ENCODE data around the gene EVI2A.
A peak's percentile ranks its signal among the peaks of the same experiment; 100 is the strongest.
"Not testable (repeated sequence)": the region's sequence is repeated elsewhere in the genome, so short reads cannot be mapped to it uniquely, and the experiment has no call there.

Gene EVI2A

DNA sequence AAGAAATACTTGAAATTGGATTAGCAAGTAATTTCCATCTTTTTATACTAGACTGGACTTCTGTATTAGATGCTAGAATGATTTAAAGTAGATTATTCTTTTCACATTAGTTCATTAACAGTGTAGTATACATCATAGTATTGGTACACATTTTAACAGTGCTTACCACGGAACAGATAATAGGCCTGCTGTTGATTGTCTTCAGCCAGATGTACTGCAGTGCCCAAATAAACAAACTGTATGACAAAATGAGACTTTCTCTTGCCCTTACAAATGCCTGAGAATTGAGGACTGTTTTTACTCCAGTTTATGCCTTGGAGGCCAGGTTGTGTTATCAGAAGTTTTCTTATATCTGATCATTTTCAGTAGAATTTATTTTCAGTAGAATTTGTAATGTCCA, 631 bp downstream of the EVI2A start:
- no peaks in the 10 kb centered on the region for H3K27me3 Mint-ChIP-seq
- peaks cover 46% of the 10 kb centered on the region for H3K4me1 Mint-ChIP-seq (ENCODE audit: low read depth)
- peak overlapping the region; percentile 96 for H3K27ac Mint-ChIP-seq
- peaks cover 26% of the 10 kb centered on the region for H3K36me3 Mint-ChIP-seq (ENCODE audit: low read depth)
- H3K4me3 Mint-ChIP-seq = peak overlapping the region; percentile 82
- no peaks in the 10 kb centered on the region for H3K9me3 Mint-ChIP-seq

DNA sequence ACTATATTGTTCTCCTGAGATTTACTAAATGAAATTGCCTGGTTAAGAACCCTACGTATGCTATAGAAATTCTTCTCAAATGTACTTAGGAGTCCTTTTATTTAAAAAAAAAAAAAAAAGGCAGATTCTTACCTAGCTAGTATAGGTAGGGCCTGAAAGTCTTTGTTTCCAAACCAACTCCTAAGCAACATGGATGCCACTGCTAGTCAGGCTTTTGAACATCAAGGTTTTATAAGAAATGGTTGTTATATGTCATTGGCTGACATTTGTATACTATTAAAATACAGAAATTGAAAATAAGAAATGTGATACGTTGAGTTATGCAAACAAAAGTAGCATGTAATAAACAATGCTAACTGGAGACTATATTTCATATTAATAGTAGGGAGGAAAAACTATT, 1.2 kb downstream of the EVI2A start:
- peaks cover 26% of the 10 kb centered on the region for H3K36me3 Mint-ChIP-seq (ENCODE audit: low read depth)
- H3K27ac Mint-ChIP-seq = peak overlapping the region; percentile 96
- H3K9me3 Mint-ChIP-seq = no peaks in the 10 kb centered on the region
- H3K4me3 Mint-ChIP-seq = peak overlapping the region; percentile 82
- H3K4me1 Mint-ChIP-seq (ENCODE audit: low read depth) = peaks cover 51% of the 10 kb centered on the region
- no peaks in the 10 kb centered on the region for H3K27me3 Mint-ChIP-seq

DNA sequence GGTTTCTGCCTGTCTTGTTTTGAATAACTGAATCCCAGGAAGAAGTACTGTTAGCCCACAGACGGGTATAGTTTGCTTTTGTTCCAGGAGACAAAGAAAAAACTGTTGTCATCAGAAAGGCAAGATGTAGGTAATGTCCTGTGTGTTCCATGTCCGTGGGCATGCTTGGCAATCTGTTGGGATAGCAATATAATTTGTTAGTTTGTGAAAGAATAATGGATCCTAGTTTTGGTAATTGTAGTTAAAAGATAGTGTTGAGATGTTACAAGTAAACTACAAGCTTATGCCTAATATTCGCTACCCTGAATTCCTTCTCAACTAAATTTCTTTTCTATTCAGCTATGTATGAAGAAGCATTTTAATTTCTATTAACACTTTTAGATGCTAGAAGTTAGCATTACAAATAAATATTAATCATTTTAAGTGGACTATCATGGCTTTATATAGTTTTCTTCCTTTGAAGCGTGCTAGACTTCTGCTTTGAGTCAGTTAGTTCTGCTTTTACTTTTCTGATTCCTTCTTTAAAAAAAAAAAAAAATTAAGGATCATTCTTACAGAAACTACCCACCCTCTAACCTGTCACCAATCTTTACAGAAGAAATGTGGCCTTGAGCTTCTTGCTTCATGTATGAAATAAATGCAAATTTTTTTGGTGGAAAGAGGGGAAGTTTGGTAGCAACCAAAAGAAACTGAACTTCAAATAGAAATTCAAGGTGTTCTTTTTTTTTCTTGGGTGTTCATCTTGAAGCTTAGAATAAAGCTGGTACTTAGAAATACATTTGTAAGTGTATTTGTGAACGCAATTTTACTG, 2.4 kb downstream of the EVI2A start:
- Mint-ChIP-seq H3K4me3 (peak overlapping the region; percentile 82), H3K36me3 (ENCODE audit: low read depth) (peaks cover 31% of the 10 kb centered on the region), H3K4me1 (ENCODE audit: low read depth) (peaks cover 61% of the 10 kb centered on the region), H3K27me3 (no peaks in the 10 kb centered on the region), H3K27ac (peak overlapping the region; percentile 93), H3K9me3 (peaks cover 3% of the 10 kb centered on the region)

DNA sequence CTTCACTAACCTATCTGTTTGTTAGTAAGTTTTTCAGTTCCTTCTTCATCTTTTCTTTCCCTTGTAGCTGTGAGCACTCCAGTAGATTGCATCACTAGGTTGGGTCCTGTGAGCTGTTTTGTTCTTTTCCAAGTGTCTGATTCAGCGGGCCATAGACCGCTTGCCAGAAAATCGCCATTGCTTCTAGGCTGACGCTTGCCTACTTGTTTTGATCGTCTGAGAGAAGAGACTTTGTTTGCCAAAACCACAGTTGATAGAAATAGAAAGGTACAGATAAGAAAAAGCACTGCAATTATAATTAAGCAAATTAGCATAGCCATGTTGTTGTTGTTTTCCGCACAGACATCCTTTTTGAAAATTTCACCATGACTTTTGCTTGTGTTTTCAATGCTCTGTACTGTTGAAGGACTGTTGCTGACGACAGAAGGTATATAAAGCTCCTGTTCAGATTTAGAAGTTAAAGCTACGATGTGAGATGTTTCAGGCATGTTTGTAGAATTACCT, 3.1 kb downstream of the EVI2A start:
- peaks cover 3% of the 10 kb centered on the region for H3K9me3 Mint-ChIP-seq
- no peaks in the 10 kb centered on the region for H3K27me3 Mint-ChIP-seq
- H3K27ac Mint-ChIP-seq = peak overlapping the region; percentile 93
- peaks cover 27% of the 10 kb centered on the region for H3K36me3 Mint-ChIP-seq (ENCODE audit: low read depth)
- peak overlapping the region; percentile 82 for H3K4me3 Mint-ChIP-seq
- H3K4me1 Mint-ChIP-seq (ENCODE audit: low read depth) = peaks cover 56% of the 10 kb centered on the region

DNA sequence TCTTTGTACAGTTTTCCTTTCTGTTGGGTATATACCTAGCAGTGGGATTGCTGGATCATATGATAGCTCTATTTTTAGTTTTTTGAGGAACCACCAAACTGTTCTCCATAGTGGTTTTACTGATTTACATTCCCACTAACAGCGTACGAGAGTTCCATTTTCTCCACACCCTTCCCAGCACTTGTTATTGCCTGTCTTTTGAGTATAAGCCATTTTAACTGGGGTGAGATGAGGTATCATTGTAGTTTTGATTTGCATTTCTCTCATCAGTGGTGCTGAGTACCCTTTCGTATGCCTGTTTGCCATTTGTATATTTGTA, 6.7 kb downstream of the EVI2A start:
- peaks cover 32% of the 10 kb centered on the region for H3K36me3 Mint-ChIP-seq (ENCODE audit: low read depth)
- H3K27me3 Mint-ChIP-seq = no peaks in the 10 kb centered on the region
- H3K4me1 Mint-ChIP-seq (ENCODE audit: low read depth) = peaks cover 62% of the 10 kb centered on the region
- H3K27ac Mint-ChIP-seq = peak overlapping the region; percentile 97
- H3K4me3 Mint-ChIP-seq = peak overlapping the region; percentile 80
- peaks cover 3% of the 10 kb centered on the region for H3K9me3 Mint-ChIP-seq

DNA sequence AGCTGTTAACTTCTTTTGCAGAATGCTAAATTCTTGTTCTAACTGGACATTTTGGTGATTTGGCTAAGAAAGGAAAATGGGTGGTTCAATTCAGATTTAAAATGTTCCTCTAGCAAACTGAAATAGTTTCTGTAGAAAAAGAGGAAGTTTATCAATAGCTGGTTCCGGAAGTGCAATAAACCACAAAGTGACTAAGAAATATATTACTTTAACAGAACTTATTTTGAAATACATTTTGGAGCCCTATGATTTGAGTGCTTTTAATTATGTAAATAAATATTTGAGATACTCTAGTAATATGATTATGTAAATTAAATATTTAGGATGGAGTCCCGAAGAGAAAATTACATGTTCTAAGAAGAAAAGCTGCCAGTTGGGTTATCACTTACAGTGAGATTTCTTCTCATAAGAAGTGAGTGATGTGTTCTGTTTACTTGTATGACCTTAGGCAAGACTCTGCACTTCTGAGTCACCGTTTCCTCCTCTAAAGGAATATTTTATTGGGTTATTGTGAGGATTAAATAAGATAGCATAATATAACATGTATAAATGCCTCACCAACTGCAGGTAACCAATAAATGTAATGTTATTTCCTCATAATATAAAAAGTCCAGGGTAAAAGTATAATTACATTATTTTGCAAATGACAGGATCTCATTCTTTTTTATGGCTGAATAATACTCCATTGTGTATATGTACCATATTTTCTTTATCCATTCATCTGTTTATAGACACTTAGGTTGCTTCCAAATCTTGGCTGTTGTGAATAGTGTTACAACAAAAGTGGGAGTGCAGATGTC, 7.2 kb downstream of the EVI2A start, which contains the start of gene EVI2B:
Gene EVI2B, minus strand, starts transcription at position 73 of the 800 bp plus-strand sequence. CDS start 8,445 bp downstream, outside the sequence.
- peaks cover 65% of the 10 kb centered on the region for H3K4me1 Mint-ChIP-seq (ENCODE audit: low read depth)
- H3K27me3 Mint-ChIP-seq = no peaks in the 10 kb centered on the region
- H3K36me3 Mint-ChIP-seq (ENCODE audit: low read depth) = peaks cover 32% of the 10 kb centered on the region
- H3K9me3 Mint-ChIP-seq = peaks cover 3% of the 10 kb centered on the region
- peak within 1 kb of the TSS; percentile 97 for H3K27ac Mint-ChIP-seq
- H3K4me3 Mint-ChIP-seq = peak within 1 kb of the TSS; percentile 80

DNA sequence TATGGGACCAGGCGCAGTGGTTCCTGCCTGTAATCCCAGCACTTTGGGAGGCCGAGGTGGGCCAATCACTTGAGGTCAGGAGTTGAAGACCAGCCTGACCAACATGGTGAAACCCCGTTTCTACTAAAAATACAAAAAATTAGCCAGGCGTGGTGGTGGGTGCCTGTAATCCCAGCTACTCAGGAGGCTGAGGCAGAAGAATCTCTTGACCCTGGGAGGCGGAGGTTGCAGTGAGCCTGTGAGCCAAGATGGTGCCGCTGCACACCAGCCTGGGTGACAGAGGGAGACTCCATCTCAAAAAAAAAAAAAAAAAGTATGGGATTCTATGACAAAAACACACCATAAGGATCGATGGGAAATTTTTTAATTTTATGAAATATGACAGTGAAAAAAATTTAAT, 9.2 kb downstream of the EVI2A start:
- Mint-ChIP-seq H3K4me3 (peak overlapping the region; percentile 80), H3K36me3 (ENCODE audit: low read depth) (peaks cover 24% of the 10 kb centered on the region), H3K4me1 (ENCODE audit: low read depth) (peaks cover 76% of the 10 kb centered on the region), H3K27ac (peak overlapping the region; percentile 94)
- H3K27me3 Mint-ChIP-seq, H3K9me3 Mint-ChIP-seq: not testable (repeated sequence)

DNA sequence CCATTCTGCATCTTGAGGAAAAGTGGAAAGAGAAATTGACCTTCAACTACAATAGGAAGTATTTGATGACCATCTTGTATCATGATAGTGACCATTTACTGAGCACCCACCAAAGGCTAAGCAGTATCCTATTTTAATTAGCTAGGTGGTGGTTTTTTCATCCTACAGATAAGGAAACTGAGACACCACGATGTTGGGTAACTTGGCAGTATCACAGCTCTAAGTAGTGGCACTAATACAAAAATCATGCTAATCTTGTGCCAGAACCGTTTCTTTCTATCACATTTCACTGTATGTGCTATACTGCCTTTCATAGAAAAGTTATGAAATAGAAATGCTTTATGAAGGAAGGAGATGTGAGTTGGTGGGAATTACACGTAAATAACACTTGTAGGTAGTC, 9.9 kb downstream of the EVI2A start:
- no peaks in the 10 kb centered on the region for H3K27me3 Mint-ChIP-seq
- peak overlapping the region; percentile 80 for H3K4me3 Mint-ChIP-seq
- peak overlapping the region; percentile 94 for H3K27ac Mint-ChIP-seq
- H3K4me1 Mint-ChIP-seq (ENCODE audit: low read depth) = peaks cover 76% of the 10 kb centered on the region
- peaks cover 21% of the 10 kb centered on the region for H3K36me3 Mint-ChIP-seq (ENCODE audit: low read depth)
- peaks cover 3% of the 10 kb centered on the region for H3K9me3 Mint-ChIP-seq

DNA sequence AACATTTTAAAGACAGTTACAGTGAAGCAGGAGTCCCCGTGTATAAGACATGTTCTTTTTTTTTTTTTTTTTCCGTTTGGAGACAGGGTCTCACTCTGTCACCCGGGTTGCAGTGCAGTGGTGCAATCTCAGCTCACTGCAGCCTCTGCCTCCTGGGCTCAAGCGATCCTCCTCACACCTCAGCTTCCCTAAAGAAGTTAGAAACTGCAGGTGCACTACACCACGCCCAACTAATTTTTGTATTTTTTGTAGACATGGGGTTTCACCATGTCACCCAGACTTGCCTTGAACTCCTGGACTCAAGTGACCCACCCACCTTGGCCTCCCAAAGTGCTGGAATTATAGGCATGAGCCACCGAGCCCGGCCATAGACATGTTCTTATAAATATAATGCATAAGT, 10.5 kb downstream of the EVI2A start:
- peaks cover 28% of the 10 kb centered on the region for H3K36me3 Mint-ChIP-seq (ENCODE audit: low read depth)
- H3K27ac Mint-ChIP-seq = peak overlapping the region; percentile 94
- no peaks in the 10 kb centered on the region for H3K27me3 Mint-ChIP-seq
- peak overlapping the region; percentile 80 for H3K4me3 Mint-ChIP-seq
- peaks cover 3% of the 10 kb centered on the region for H3K9me3 Mint-ChIP-seq
- H3K4me1 Mint-ChIP-seq (ENCODE audit: low read depth) = peaks cover 76% of the 10 kb centered on the region

DNA sequence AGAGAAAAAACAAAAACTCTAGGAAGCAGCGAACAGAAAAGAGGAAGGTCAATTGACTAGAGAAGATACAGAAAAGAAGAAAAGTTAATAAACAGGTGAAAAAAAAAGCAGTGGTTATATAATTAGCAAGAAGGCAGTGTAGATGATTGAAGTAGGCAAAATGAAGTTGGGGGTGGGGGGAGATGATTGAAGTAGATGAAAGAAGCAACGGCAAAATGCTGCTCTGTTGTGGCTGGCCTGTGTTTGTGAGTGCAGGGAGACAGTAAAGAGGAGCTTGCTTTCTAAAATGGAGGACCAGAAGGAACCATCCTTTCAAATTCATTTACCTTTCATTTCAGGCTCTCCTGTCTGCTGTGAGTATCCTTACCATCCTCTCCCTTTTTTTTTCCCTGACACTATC, 11.2 kb downstream of the EVI2A start:
- Mint-ChIP-seq H3K4me1 (ENCODE audit: low read depth) (peaks cover 77% of the 10 kb centered on the region), H3K36me3 (ENCODE audit: low read depth) (peaks cover 34% of the 10 kb centered on the region), H3K27ac (peak overlapping the region; percentile 94), H3K4me3 (peak overlapping the region; percentile 80), H3K27me3 (no peaks in the 10 kb centered on the region), H3K9me3 (peaks cover 3% of the 10 kb centered on the region)

DNA sequence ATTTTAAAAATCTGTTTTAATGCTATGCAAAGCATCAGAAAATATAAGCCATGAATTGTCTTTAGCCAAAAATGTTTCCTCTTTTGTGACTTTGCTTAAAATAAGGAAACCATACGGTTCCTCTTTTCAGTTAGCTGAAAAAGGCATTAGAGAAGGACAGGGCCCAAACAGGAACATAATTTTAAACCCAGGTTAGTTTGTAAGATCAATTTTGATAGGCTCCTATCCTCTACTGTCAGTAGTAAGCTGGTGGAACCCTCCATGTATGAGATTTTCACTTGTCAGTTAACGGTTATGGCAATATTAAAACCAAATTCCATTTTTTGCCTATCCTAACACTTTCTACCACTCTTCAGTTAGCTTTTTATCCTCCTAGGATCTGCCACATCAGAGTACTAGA, 11.9 kb downstream of the EVI2A start:
- Mint-ChIP-seq H3K9me3 (peaks cover under 1% of the 10 kb centered on the region), H3K36me3 (ENCODE audit: low read depth) (peaks cover 38% of the 10 kb centered on the region), H3K4me1 (ENCODE audit: low read depth) (peaks cover 79% of the 10 kb centered on the region), H3K27me3 (no peaks in the 10 kb centered on the region), H3K4me3 (peak overlapping the region; percentile 80), H3K27ac (peak overlapping the region; percentile 94)

DNA sequence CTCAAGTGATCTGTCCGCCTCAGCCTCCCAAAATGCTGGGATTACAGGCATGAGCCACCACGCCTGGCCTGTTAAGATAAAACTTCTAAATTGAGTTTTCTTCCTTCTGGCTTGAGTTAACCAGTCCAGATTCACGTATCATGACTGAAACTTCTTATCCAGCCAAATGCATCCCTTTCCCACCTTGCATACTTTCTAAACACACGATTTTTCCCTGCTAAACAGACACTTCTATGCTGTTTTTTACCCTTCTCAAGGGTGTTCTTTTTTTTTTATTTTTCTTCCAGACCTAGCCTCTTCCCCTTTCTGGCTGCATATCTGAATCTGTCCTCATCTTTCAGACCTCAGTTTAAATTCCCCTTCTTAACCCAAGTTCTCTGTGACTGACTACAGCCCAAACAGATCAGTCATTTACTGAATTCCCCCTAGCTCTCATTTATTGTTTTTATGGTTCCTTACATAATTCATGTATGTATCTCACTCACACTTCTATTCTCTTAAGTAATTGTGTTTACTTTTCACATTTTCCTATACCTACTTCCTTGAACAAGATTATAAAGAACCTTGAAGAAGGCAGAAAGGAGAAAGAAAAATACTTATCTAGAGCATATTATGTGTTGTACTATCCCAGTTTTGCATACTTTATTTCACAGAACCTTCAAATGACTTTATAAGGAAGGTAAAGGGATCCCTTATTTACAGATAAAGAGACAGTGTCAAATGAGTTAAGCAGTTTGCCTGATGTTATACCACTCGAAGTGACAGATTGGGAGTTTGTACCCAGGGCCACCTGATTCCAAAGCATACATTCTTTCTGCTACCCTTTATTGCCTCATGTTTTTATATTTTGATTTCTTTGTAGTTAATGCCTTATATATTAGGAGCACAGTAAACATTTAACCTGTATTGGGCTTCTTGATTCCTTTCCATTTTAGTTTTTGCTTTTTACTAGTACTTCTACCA, 12.8 kb downstream of the EVI2A start:
- Mint-ChIP-seq H3K36me3 (ENCODE audit: low read depth) (peaks cover 45% of the 10 kb centered on the region), H3K4me1 (ENCODE audit: low read depth) (peaks cover 80% of the 10 kb centered on the region)

DNA sequence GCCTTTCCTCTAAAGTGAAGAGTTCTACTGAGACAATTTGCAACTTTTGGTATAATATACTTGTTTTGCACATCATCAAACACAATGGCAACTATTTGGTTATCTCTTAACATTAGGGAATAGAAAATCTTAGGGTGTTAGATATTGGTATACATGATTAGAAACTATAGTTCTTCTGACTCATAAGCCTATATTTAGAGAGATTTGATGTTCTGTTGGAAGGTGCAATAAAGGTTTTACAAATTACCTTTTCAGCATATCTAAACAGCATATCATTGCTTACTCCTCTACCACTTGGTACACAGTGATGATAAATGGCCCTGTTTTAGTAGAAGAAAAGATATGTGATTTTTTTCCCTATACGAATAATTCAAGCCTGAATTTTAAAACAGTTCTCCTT, 13.8 kb downstream of the EVI2A start:
- H3K27ac Mint-ChIP-seq = peak overlapping the region; percentile 94
- no peaks in the 10 kb centered on the region for H3K9me3 Mint-ChIP-seq
- H3K4me3 Mint-ChIP-seq = peak overlapping the region; percentile 80
- peaks cover 55% of the 10 kb centered on the region for H3K36me3 Mint-ChIP-seq (ENCODE audit: low read depth)
- no peaks in the 10 kb centered on the region for H3K27me3 Mint-ChIP-seq
- H3K4me1 Mint-ChIP-seq (ENCODE audit: low read depth) = peaks cover 85% of the 10 kb centered on the region

More for the DNA sequence above, 12.8 kb downstream of the EVI2A start:
- Mint-ChIP-seq H3K9me3 (no peaks in the 10 kb centered on the region), H3K27ac (peak overlapping the region; percentile 94), H3K27me3 (no peaks in the 10 kb centered on the region), H3K4me3 (peak overlapping the region; percentile 80)

DNA sequence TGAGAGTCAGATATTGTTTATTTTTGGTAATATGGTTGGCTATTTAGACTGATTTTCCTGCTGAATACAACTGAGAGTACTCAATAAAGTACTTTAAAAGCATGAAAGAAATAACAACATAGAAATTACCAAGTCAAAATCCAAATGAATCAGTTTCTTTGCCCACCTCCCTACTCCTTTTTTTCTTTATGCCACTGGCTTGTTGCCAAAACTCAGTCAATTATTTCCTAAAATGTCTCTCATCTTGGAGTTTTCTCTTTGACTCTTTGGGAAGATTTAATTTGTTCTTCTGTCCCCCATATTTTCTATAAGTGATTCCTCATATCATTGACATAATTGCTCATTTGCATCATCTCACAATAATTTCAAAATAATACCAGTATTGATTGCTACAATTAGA, 21.8 kb downstream of the EVI2A start:
- Mint-ChIP-seq H3K27me3 (no peaks in the 10 kb centered on the region), H3K27ac (no peak overlapping the region), H3K4me3 (no peak overlapping the region), H3K9me3 (no peaks in the 10 kb centered on the region), H3K4me1 (ENCODE audit: low read depth) (peaks cover 33% of the 10 kb centered on the region), H3K36me3 (ENCODE audit: low read depth) (peaks cover 22% of the 10 kb centered on the region)

Data from stimulated activated naive CD8-positive, alpha-beta T cell treated with anti-CD3 and anti-CD28 coated beads, Interleukin-15, Interleukin-2, amounts not matched to agents 100 ng/mL and 50 ng/mL, for 24 hours (primary cell).